Posterior cingulate gyrus (tissue), 11 donors: ENCODE results near the gene ZYX.

Experiments
- DNase-seq, 10 donors: peaks; one replicate each; pipeline versions ENCODE4 v3.0.0 to v3.0.0-alpha.2; 2020 to 2021; ENCODE audit warnings: mixed read lengths in 3 of 10
- intact Hi-C: fragments of 100-400 bp; cut with DNase I; formaldehyde crosslinking; loops from one replicate; pipeline ENCODE4 v1.15.1; 2023

Gene ZYX, protein sequence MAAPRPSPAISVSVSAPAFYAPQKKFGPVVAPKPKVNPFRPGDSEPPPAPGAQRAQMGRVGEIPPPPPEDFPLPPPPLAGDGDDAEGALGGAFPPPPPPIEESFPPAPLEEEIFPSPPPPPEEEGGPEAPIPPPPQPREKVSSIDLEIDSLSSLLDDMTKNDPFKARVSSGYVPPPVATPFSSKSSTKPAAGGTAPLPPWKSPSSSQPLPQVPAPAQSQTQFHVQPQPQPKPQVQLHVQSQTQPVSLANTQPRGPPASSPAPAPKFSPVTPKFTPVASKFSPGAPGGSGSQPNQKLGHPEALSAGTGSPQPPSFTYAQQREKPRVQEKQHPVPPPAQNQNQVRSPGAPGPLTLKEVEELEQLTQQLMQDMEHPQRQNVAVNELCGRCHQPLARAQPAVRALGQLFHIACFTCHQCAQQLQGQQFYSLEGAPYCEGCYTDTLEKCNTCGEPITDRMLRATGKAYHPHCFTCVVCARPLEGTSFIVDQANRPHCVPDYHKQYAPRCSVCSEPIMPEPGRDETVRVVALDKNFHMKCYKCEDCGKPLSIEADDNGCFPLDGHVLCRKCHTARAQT

DNA sequence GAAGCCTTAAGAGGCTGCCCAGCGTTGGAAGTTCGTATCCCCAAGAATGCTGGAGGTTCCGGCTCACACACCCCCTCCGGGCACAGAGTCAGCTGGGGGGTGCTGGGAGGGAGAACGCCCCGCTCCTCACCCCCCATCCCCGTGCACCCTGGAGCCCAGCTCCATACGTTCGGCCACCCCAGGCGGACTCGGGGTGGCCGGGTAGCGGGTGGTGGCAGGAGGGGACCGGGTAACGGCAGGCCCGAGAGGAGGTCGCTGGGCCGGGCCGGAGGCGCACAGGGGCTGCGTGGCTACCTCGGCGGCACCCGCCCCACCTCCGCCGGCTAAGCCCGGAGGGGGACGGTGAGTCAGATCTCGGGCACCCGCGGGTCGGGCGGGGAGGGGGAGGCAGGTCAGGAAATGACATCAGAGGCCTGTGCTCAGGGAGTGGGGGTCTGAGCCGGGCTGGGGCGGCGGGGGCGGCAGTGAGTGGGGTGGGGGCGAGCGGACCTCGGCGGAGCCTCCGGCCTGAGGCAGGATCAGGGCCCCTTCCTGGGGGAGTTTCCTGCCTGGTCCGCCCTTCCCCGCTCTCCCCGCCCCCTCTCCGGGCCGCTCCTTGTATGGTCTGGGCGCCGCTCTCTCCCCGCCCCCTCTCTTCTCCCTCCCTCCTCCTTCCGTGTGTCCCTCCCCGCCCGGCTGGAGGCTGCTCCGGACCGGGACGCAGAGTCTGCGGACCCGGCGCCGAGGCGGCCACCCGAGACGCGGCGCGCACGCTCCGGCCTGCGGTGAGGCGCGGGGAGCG, at the start of gene ZYX:
ZYX (plus strand) TSS at position 700 of the 781 bp plus-strand sequence. CDS start 227 bp downstream, outside the sequence.
- intact Hi-C loops, result loop anchor here (2.0 kb wide), 1 partner anchor 36 kb away; no protein-coding TSS in a partner anchor
- DNase-seq, result peak; percentile 76 to 97 (median 82)

DNA sequence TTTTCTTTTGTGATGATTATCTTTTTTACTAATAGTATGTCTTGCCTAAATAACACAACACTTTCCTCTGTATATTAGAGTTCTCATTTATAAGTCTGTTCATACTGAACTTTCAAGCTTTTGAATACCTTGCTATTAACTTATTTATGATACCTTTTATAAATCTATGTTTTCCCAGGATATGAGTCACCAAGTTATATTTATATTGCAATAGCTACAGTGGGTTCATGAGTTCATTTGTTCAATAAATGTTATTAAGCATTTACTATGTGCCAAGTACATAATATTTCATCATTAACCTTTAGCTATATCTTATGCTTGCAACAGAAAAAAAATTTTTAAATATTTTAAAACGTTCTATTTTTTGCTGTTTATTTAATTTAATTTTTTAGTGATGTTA, 46.9 kb upstream of the ZYX start:
- no peak for DNase-seq
- intact Hi-C loops, result no loop called here

DNA sequence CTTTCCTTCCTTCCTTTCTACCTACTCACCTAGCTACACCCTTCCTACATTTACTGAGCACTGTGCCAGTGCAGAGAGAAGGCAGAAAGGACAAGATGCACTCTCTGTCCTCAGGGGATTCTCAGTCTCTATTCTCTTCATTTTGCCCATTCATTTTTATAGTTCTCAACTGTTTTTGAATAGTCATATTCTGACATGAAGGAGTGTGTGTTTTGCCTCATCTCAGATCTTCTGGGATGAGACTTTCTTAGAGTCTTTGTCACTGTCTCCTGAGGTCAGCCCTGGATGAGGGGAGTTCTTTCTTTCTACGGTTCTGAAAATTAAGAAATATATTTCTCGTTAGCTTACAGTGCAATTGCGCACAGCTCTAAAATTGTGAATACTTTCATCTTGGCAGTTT, 43.9 kb upstream of the ZYX start:
- DNase-seq, result no peak
- intact Hi-C loops, result no loop called here

DNA sequence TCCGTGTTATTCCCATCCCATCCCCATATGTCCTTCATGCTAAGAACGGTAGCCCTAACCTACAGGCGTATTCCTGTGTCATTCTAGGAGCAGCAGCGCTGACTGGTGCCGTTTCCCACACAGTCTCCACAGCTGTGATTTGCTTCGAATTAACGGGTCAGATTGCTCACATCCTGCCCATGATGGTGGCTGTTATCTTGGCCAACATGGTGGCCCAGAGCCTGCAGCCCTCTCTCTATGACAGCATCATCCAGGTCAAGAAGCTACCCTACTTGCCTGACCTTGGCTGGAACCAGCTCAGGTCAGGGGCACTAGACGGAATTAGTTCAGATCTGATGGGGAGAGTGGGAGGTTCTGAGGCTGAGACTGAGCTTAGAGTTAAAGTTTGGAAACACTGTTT, 39.3 kb upstream of the ZYX start:
- peak in 1 of 10 donors; percentile 6 for DNase-seq
- intact Hi-C loops, result no loop called here

DNA sequence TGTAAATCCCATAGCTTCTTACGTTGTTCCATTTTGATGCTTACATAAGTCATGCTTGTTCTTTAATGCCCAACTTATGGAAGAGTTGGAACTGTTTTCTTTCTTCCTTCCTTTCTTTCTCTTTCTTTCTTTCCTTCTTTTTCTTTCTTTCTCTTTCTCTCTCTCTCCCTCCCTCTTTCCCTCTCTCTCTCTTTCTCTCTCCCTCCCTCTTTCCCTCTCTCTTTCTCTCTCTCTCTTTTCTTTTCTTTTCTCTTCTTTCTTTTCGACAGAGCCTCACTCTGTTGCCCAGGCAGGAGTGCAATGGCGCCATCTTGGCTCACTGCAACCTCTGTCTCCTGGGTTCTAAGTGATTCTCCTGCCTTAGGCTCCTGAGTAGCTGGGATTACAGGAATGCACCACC, 37.5 kb upstream of the ZYX start:
- intact Hi-C loops, result no loop called here
- no peak for DNase-seq

DNA sequence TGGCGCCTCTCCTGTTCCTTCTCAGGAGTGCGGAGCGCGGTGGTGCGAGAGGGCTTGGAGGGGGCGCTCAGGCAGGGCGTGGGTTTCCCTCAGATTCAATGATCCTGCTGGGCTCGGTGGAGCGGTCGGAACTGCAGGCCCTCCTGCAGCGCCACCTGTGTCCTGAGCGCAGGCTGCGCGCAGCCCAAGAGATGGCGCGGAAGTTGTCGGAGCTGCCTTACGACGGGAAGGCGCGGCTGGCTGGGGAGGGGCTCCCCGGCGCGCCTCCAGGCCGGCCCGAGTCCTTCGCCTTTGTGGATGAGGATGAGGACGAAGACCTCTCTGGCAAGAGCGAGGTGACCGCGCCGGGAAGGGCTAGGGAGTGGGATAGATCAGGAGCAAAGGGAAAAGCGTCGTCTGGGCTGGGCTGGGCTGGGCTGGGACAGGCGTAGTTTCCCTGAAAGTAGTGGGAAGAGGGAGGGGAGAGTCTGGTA, 35.7 kb upstream of the ZYX start:
- peak in 4 of 10 donors; percentile 35 to 89 (median 63) for DNase-seq
- intact Hi-C loops, result no loop called here

DNA sequence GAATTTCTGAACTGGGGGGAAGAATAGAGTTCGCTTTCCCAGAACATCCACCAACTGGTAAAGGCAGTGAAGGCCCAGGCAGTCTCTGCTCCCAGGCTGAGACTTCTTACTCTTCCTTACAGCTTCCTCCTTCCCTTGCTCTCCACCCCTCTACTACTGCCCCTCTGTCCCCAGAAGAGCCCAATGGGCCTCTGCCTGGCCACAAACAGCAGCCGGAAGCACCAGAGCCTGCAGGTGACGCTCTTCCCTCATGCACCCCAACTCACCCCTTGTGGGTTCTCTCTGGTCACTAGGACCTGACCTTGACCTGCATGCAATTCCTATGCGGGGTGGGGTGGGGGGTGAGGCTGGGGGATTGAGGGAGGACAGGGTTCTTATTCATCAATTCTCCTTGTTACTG, 35.1 kb upstream of the ZYX start:
- intact Hi-C loops, result no loop called here
- DNase-seq, result peak in 1 of 10 donors; percentile 7

DNA sequence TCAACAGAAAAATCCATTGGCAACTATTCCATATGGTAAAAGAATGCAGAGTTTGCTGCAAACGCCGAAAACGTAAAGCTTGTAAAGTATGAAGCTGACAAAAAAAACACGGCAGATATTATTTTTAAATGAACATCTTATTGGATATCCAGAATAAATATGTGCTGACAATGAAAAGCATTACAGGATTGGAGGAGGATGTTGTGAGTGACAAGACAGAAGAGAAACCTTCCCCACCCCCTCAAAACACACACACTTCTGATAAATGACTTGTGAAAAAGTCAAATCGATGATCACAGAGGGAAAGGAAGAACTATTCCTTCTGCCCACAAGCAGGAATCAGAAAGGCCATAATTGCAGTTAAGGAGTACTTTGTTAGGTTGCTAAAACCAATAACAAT, 33.2 kb upstream of the ZYX start:
- intact Hi-C loops, result no loop called here
- no peak for DNase-seq

DNA sequence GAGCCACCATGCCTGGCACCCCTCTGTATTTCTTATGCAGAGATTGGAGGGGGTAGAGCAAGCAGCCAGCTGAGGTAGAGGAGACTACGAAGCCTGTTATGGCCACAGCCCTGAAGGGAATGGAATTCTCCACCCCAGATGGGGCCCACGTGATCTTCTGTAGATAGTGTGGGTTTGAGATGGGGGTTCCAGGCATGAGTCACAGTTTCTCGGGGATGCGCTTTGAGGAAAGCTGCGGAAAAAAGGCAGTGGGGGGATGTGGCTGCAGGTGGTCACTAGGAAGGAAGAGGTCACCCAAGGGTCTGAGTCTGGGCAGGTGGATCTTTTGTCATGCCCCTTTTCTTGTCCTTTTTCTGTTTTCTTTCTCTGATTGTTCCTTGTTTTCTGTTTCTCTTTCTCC, 30.1 kb upstream of the ZYX start:
- DNase-seq, result peak in 6 of 10 donors; percentile 53 to 94 (median 70)

DNA sequence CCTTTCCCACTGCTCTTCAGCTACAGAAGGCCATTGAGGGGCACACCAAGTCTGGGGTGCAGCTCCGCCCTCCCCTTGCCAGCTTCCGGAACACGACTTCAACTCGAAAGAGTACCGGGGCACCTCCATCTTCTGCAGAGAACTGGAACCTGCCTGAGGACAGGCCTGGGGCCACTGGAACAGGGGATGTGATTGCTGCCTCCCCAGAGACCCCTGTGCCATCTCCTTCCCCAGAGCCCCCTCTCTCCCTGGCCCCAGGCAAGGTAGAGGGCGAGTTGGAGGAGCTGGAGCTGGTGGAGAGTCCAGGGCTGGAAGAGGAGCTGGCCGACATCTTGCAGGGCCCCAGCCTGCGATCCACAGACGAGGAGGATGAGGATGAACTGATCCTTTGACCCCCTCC, 29.6 kb upstream of the ZYX start:
- peak in 1 of 10 donors; percentile 78 for DNase-seq
- intact Hi-C loops, result loop anchor here (5.0 to 10.0 kb wide), 2 partner anchors 34 to 63 kb away; partner anchors contain the start of gene CLCN1

More for the DNA sequence above, 30.1 kb upstream of the ZYX start:
- intact Hi-C loops, result loop anchor here (5.0 to 10.0 kb wide), 2 partner anchors 34 to 64 kb away; partner anchors contain the start of gene CLCN1

DNA sequence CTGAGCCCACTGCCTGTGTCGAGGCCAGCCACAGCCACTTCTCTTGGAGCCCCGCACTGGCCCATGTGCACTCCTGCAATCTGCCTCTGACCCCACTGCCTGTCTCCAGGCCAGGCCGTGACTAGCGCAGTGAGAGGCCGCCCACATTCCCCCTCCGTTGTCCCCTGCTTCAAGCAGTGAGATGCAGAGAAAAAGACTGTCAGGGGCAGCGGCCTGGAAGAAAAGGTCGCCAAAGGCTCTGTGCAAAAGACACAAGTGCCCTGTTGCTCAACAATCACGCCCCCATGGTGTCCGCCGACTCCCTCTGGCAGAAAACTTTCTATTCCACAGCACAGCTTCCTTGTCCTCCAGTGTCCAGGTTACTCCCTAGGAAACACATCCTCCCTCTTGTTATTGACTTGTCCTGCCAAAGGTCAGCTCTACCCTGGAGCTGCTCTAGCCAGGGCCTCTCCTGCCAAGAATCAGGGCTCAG, 28.6 kb upstream of the ZYX start:
- intact Hi-C loops, result loop anchor here (5.0 to 10.0 kb wide), 2 partner anchors 35 to 62 kb away; partner anchors contain the start of gene CLCN1
- DNase-seq, result no peak

DNA sequence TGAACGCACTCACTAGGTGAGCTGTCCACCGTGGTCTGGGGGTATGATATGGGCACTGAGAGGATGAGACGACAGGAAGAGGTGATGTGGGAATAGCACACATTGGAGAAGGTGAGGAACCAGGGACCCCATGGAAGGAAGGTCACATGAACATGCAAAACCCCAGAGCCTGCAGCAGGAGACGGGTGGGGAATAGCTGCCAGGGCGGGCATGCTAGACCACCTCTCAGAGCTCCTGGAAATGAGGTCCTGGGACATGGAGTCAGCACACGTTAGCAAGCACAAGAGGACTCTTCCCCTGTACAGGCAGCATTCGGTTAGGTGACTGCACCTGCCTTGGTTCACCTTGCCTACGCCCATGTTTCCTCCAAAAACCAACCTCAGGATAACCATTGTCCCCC, 26.8 kb upstream of the ZYX start:
- DNase-seq, result peak in 1 of 10 donors; percentile 55
- intact Hi-C loops, result loop anchor here (5.0 to 10.0 kb wide), 2 partner anchors 37 to 60 kb away; partner anchors contain the start of gene CLCN1

DNA sequence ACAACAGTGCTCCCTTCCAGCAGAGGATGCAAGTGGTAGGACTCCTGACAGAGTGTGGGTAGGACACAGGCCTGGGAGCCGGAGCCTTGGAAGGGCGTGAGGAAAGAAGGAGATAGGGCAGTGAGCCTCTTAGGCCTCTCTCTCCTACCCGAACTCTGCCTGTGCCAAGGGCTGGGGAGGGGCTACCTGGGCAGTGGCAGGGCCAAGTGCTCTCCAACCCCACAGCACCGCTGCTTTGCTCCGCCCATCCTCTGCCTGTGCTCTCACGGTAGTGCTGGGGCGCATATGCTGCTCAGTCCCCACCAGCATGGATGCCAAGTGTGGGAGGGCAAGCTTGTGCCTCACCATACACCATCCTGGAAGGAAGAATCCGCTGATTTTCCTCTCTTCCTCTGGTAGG, 26.2 kb upstream of the ZYX start:
- peak in 1 of 10 donors; percentile 64 for DNase-seq
- intact Hi-C loops, result loop anchor here (5.0 to 10.0 kb wide), 2 partner anchors 38 to 60 kb away; partner anchors contain the start of gene CLCN1

DNA sequence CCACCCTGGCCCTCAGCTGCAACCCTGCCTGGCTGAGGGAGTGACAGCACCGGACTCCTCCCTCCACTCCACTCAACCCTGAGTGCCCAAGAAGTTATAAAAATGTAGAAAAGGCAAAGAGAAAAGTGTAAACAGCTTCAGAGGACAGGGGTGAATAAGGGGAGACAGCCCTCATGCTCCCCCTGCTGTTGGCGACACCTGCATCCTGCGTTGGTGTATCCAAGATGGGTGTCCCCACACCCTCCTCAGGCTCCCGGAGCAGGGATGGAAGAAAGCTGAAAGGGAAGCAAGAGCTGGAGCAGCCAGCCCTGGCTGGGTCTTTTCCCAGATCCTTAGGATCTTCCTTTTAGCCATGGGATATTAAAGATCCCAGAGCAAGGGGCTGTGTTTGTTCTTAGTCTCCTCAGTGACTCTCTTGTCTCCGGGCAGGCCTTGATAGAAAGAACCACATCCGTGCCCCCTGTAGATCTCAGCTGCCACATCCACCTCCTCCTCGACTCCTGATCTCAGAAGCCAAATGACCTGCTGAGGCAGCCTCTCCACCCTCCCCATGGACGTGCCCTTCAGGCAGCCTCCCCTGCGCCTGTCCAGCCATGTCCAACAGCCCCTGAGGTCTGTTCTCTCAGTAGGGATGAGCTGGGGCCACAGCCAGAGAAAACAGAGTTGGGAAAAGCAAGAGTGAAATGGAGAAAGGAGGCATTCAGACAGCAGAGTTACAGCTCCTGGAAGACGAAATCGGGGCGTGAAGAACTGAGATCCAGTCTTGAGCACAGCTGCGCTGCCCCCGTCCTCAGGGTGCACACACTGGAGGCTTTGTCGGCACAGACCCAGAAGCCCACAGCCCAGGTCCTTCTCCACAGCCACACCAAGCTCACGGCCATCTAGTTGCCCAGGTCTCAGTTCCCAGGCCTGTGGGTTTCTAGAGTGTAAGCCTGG, 25.4 kb upstream of the ZYX start:
- intact Hi-C loops, result loop anchor here (10.0 kb wide), 1 partner anchor 59 kb away; no protein-coding TSS in a partner anchor
- DNase-seq, result peak in 1 of 10 donors; percentile 67

DNA sequence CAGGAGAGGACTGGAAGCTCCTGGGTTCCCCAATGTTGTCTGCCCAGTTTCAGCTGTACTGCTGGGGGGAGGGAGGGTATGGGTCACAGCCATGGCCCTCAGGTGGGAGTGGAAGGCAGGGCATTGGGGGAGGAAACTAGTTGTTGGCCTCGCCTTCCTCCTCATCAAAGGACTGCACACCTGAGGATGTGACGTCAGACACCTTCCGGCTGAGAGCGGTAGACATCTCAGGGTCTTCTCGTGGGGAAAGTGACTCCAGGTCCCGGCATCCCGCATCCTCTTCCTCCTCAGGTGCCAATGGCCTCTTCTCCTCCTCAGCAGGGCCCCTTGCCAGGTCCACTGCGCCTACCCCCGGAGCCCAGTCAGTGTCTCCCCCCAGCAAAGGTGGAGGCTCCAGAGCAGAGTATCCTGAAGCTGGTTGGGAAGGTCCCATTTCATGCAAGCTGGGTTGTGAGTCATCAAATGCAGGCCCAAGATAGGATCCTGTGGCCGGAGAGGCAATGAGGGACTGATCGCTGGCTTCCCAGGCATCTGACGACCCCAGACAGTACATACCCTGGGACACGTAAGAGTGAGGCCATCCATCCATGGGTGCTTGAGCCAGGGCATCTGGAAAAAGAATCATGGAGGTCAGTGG, 24.6 kb upstream of the ZYX start:
- DNase-seq, result no peak
- intact Hi-C loops, result loop anchor here (10.0 kb wide), 1 partner anchor 58 kb away; no protein-coding TSS in a partner anchor

DNA sequence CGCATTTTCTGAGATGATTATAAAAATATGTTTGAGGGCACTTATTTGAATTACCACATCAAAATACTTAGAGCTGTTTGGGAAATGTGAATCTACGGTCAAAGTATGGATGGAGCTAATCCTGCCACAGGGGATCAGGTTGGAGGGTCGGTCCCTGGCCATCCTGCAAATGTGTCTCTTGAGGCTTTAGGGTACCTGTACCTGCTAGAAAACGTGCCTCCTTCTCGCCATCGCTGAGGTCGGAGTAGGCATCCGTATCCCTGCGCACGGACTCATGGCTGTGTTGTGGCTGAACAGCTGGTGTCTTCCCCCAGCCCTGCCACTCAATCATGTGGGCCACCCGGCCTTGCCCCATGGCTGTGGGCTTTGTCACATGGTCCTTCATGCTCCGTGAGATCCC, 22.5 kb upstream of the ZYX start:
- DNase-seq, result no peak
- intact Hi-C loops, result loop anchor here (10.0 kb wide), 1 partner anchor 56 kb away; no protein-coding TSS in a partner anchor

DNA sequence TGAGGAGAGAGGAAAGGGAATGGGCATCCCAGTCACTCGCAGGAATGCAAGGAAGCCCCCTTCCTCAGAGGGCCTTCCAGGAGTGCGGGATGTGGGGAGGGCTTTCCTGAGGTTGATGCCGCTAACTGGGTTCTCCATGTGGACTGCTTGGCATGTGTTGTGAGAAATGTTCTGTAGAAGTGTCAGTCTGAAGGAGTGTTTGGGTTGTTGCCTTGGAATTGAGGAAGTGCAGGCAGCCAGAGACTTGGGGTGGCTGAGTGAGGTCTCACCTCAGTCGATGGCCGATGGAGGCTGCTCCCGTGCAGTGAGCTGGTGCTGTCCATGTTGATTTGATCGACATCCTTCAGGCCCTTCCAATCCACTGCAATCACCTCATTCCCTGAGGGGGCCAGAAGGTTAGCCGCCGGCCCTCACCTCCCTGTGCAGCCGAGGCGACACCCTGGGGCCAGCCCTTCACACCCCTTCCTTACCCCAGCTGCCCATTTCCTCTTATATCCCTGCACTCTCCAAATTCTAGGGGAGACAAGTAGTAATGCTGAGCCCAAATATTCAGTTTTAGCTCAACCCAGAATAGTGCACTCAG, 21.3 kb upstream of the ZYX start:
- intact Hi-C loops, result loop anchor here (10.0 kb wide), 1 partner anchor 55 kb away; no protein-coding TSS in a partner anchor
- peak in 1 of 10 donors; percentile 62 for DNase-seq
